HepG2 (cell line): ENCODE data around the gene CDC42BPG. TPM values are rescaled to one million over a fixed set of nuclear protein-coding genes. Genes with fewer than 3 reads are reported as not detected.

ENCODE experiments used
- AHDC1 ChIP-seq: sonication (generic); formaldehyde crosslinking; IDR thresholded peaks from 2 replicates; pipeline ENCODE4 v1.5.1; 2020; ENCODE audit warnings: mild to moderate bottlenecking, missing genetic modification reagents, borderline replicate concordance
- CEBPB ChIP-seq: IDR thresholded peaks from 2 replicates; pipeline ENCODE4 v1.6.1; 2011; ENCODE audit warnings: low read depth, low read length, improper control_type of control experiment, borderline replicate concordance
- CSRNP2 ChIP-seq: sonication (generic); formaldehyde crosslinking; conservative IDR thresholded peaks from 2 replicates; pipeline ENCODE4 v1.8.0; 2022; ENCODE audit warnings: low read depth, missing genetic modification reagents
- GTF3A ChIP-seq: sonication (generic); formaldehyde crosslinking; conservative IDR thresholded peaks from 2 replicates; pipeline ENCODE4 v1.4.0; 2020; ENCODE audit warnings: mild to moderate bottlenecking, missing genetic modification reagents
- RBFOX2 ChIP-seq: fragments of 200-400 bp; formaldehyde crosslinking; IDR thresholded peaks from 2 replicates; pipeline ENCODE4 v1.6.1; 2017; ENCODE audit warnings: low read depth, mild to moderate bottlenecking, low read length
- REST ChIP-seq, 2 experiments: IDR thresholded peaks; 2 replicates each; pipeline ENCODE4 v1.6.1; 2011 to 2012; ENCODE audit warnings: low read length in 2 of 2, borderline replicate concordance in 1 of 2, low read depth in 1 of 2, mild to moderate bottlenecking in 1 of 2, moderate library complexity in 1 of 2
- SALL1 ChIP-seq: sonication (generic); formaldehyde crosslinking; IDR thresholded peaks from 2 replicates; pipeline ENCODE4 v1.8.0; 2022; ENCODE audit warnings: mild to moderate bottlenecking, missing genetic modification reagents
- SPEN ChIP-seq: sonication (generic); formaldehyde crosslinking; IDR thresholded peaks from 2 replicates; pipeline ENCODE4 v1.5.1; 2020; ENCODE audit warnings: low read depth, mild to moderate bottlenecking, missing genetic modification reagents
- TAF1 ChIP-seq: sonication (generic); formaldehyde crosslinking; IDR thresholded peaks from 2 replicates; pipeline ENCODE4 v1.4.0; 2020; ENCODE audit warnings: missing genetic modification reagents
- ZNF230 ChIP-seq: sonication (generic); formaldehyde crosslinking; IDR thresholded peaks from 2 replicates; pipeline ENCODE4 v1.4.0; 2020; ENCODE audit warnings: mild to moderate bottlenecking, missing genetic modification reagents
- ZNF281 ChIP-seq: sonication (generic); formaldehyde crosslinking; IDR thresholded peaks from 2 replicates; pipeline ENCODE4 v1.4.0; 2020; ENCODE audit warnings: missing genetic modification reagents, borderline replicate concordance
- ZNF558 ChIP-seq: sonication (generic); formaldehyde crosslinking; IDR thresholded peaks from 2 replicates; pipeline ENCODE4 v1.9.0; 2022; ENCODE audit warnings: mild to moderate bottlenecking, missing genetic modification reagents, borderline replicate concordance
- ZNF891 ChIP-seq: sonication (generic); formaldehyde crosslinking; IDR thresholded peaks from 2 replicates; pipeline ENCODE4 v1.5.0; 2020; ENCODE audit warnings: mild to moderate bottlenecking, missing genetic modification reagents
- polyA plus RNA-seq, 8 experiments: library from polyadenylated mRNA; depleted of rRNA in 3 of 8; stranded (reverse) in 7 of 8; unstranded in 1 of 8; fragments of >200 nt; fragmentation: Illumina TruSeq in 4 of 8; extraction: Trizol in 4 of 8; gene quantifications; 2 replicates each; pipeline versions ENCODE4 v1.2.1 to v1.2.3, GENCODE V29; 2011 to 2016; ENCODE audit warnings: low read depth in 4 of 8, missing spikeins in 1 of 8, mixed read lengths in 1 of 8; ENCODE audit not compliant: insufficient read depth in 1 of 8
- total RNA-seq, 5 experiments: library from RNA; depleted of rRNA; stranded (reverse); fragments of >200 nt; fragmentation: Illumina TruSeq; extraction: Trizol; gene quantifications; 2 replicates each; pipeline ENCODE4 v1.2.3, GENCODE V29; 2016; ENCODE audit warnings: low read depth in 1 of 5

CDC42BPG gene
- total and polyA plus RNA-seq, 2 of the 13 experiments (the other 11 are each of a cell fraction or from before 2014, with no cell fraction given) = 0.55 to 1.4 TPM

- TF ChIP-seq REST (IDR thresholded peaks at IDR 0.05; ENCODE audit: borderline replicate concordance in 1 of 2, low read depth in 1 of 2, low read length in 2 of 2) (peak in 1 of 2 experiments; percentile 59; a peak in 1 of 4 replicates), ZNF891 (CRISPR knock-in tag) (no peak), SALL1 (CRISPR knock-in tag) (peak; percentile 85), ZNF558 (CRISPR knock-in tag) (no peak), GTF3A (0 out of 2 replicates have a peak, but pooled peaks have one; percentile 86), RBFOX2 (peak; percentile 82), CSRNP2 (no peak), ZNF230 (CRISPR knock-in tag) (peak; percentile 93), TAF1 (CRISPR knock-in tag) (peak; percentile 92), ZNF281 (peak; percentile 49; the same call in 1 of the 2 replicates), AHDC1 (CRISPR knock-in tag) (peak; percentile 47; the same call in 1 of the 2 replicates), SPEN (CRISPR knock-in tag) (0 out of 2 replicates have a peak, but pooled peaks have one; percentile 58), CEBPB (no peak)
These were observed 49.0 kb upstream of the CDC42BPG start (continued) for GRCh38 chr11:64893194-64894069.
